Measurements from ENCODE around the gene SMURF2. TPM values are rescaled to one million over a fixed set of nuclear protein-coding genes. Genes with fewer than 3 reads are reported as not detected.
A peak's percentile ranks its signal among the peaks of the same experiment; 100 is the strongest.

The SMURF2 gene
- total RNA-seq, 1 experiment from 2014 or later = 76.6 TPM

DNA sequence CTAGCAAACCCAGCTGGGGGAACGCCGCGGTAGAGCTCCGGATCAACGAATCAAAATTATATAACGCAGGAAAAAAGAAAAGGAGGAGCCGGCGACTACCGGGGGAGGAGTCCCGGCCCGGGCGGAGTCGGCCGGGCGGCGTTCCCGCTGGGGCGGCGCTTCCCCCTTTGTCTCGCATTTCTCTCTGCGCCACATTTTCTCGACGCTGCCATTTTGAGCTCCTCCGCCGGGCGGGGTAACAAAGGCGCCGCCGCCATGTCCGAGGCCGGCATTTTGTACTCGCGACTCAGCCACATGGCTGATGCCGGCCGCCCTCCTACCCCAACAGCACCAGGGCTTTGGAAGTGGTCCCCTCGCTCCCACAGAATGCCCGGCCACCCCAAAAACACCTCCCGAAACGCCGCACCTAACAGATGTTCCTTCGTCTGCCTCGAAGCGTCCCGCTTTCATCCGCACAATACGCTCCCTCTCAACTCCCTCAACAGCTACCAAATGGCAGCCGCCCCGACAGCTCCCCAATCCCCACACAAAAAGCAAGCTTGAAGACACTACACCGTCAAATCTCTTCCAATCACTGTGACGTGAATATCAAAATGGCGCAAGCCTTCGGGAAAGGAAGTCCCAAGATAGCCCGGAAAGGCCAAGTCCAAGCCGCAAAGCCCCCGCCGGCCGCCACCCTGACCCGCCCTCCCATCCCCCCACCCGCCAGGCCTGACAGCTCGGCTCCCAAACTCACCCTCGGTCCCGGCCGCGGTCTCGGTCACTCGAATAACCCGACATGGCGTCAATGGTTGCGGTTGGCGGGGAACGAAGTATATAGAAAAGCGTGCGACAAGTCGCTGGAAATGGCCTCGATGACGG, 156.5 kb downstream of the SMURF2 start:
- intact Hi-C loops (cut with micrococcal nuclease) = loop anchor here (1.0 to 5.0 kb wide), 2 partner anchors 8 to 142 kb away; partner anchors contain the start of gene POLG2
- peaks cover 94% of the 10 kb centered on the region for H3K79me2 ChIP-seq (ENCODE audit: low read length)
- peak overlapping the region; percentile 86 for H3K4me3 ChIP-seq (ENCODE audit: low read length)
- H4K20me1 ChIP-seq (ENCODE audit: low read length) = peaks cover 68% of the 10 kb centered on the region
- peak; percentile 85 for DNase-seq
- H2AFZ ChIP-seq (ENCODE audit: low read length) = no peak overlapping the region
- peak; percentile 30 for ATAC-seq
- no peaks in the 10 kb centered on the region for H3K27me3 ChIP-seq (ENCODE audit: low read length)
- POLR2A ChIA-PET (ENCODE audit: unreplicated experiment) = interaction anchor here (0.6 to 2.4 kb wide), 6 partner anchors 9 to 488 kb away, joined by 3 to 50 read pairs (median 4); partner anchors contain the start of gene POLG2
- no peaks in the 10 kb centered on the region for H3K9me2 ChIP-seq (replicated peaks; ENCODE audit: low read length)
- H3F3A ChIP-seq (ENCODE audit: low read length, unreplicated experiment) = peaks cover 28% of the 10 kb centered on the region
- BruUV-seq (replicated peaks) = TSS peak; percentile 25
- TF ChIP-seq EZH2 (IDR thresholded peaks at IDR 0.05; ENCODE audit: low read length, unreplicated experiment) (no peak), CTCF (conservative IDR thresholded peaks at IDR 0.05; ENCODE audit: low read depth, low read length) (no peak)
- H3K9me3 ChIP-seq (ENCODE audit: low read length) = no peaks in the 10 kb centered on the region
- H3K36me3 ChIP-seq (ENCODE audit: low read depth, low read length) = peaks cover 62% of the 10 kb centered on the region
- H3K27ac ChIP-seq (ENCODE audit: low read length) = peak overlapping the region; percentile 90
- H3K9ac ChIP-seq (ENCODE audit: low read length) = peak overlapping the region; percentile 97
- CTCF ChIA-PET = interaction anchor here (0.6 kb wide), 1 partner anchor 722 kb away, joined by 3 read pairs; no protein-coding TSS in a partner anchor
- peak overlapping the region; percentile 91 for H3K4me2 ChIP-seq (ENCODE audit: low read length)
- H3K4me1 ChIP-seq (ENCODE audit: insufficient read depth, low read length) = peaks cover 47% of the 10 kb centered on the region

- Histone ChIP-seq H3K4me1 (ENCODE audit: insufficient read depth, low read length) (peaks cover 54% of the 10 kb centered on the region), H3K79me2 (ENCODE audit: low read length) (peaks cover 93% of the 10 kb centered on the region), H3K9me3 (ENCODE audit: low read length) (no peaks in the 10 kb centered on the region), H3K27ac (ENCODE audit: low read length) (peak overlapping the region; percentile 77; the same call in 1 of the 2 replicates), H3K4me3 (ENCODE audit: low read length) (peak overlapping the region; percentile 86), H3K4me2 (ENCODE audit: low read length) (peak overlapping the region; percentile 86), H3K9ac (ENCODE audit: low read length) (peak overlapping the region; percentile 97), H2AFZ (ENCODE audit: low read length) (no peak overlapping the region), H4K20me1 (ENCODE audit: low read length) (peaks cover 75% of the 10 kb centered on the region), H3K27me3 (ENCODE audit: low read length) (no peaks in the 10 kb centered on the region), H3K9me2 (replicated peaks; ENCODE audit: low read length) (no peaks in the 10 kb centered on the region), H3F3A (ENCODE audit: low read length, unreplicated experiment) (peaks cover 36% of the 10 kb centered on the region), H3K36me3 (ENCODE audit: low read depth, low read length) (peaks cover 64% of the 10 kb centered on the region)
- CTCF ChIA-PET = interaction anchor here (0.6 kb wide), 1 partner anchor 722 kb away, joined by 3 read pairs; no protein-coding TSS in a partner anchor
- no peak for ATAC-seq
- DNase-seq = peak; percentile 31
- intact Hi-C loops (cut with micrococcal nuclease) = loop anchor here (5.0 kb wide), 1 partner anchor 142 kb away; no protein-coding TSS in a partner anchor
- TF ChIP-seq EZH2 (IDR thresholded peaks at IDR 0.05; ENCODE audit: low read length, unreplicated experiment) (no peak), CTCF (conservative IDR thresholded peaks at IDR 0.05; ENCODE audit: low read depth, low read length) (no peak), EZH2phosphoT487 (IDR thresholded peaks at IDR 0.05; ENCODE audit: borderline replicate concordance, low read length) (no peak)
- no TSS peak for BruUV-seq (replicated peaks)
- POLR2A ChIA-PET (ENCODE audit: unreplicated experiment) = interaction anchor here (0.6 to 2.4 kb wide), 4 partner anchors 8 to 179 kb away, joined by 3 to 50 read pairs (median 4); partner anchors contain the start of gene POLG2
Observed at GRCh38 chr17:64504769-64505339, 157.3 kb downstream of the SMURF2 start.
